ENCODE results near the gene ADAM33.

The ADAM33 gene

DNA sequence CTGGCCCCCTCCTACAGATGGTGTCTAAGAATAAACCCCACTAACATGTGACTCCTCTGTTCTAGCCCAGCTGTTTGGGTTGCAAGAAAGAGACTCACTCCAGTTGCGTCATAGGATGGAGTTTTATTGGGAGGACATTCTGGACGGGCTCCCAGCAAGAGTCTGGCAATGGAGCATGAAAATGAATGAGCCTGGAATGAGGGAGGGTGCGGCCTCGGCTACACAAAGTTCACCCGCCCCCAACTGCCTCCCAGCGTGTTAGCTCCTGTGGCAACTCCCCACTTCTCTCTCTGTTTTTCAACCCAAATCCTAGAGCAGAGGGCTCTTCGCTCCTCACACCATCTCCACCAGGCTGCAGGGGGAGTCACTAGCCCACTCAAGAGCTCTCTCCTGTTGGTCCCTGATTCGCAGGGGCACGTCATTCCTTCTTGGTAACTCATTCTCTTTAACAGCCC lies 5.1 kb upstream of the ADAM33 start:
- no peak for DNase-seq (ENCODE audit: low read depth in 2 of 2)

DNA sequence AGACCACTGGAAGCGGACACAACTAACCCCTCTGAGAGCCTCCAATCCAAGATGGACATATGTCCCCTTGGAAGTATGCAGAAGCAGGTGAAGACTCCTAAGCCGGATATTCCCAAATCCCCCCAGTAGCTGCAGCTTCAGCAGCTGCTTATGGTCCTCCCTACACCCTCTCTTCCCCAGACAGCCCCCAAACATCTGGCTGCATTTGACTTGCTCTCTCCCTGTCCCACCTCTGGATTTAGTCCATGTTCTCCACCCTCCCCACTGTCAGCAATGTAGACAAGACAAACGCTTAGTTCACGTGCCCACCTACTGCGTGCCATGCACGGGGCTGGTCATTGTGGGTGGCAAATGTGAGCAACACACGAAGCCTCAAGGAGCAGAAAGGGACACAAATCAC lies 4.6 kb upstream of the ADAM33 start:
- no peak for DNase-seq (ENCODE audit: low read depth in 2 of 2)

DNA sequence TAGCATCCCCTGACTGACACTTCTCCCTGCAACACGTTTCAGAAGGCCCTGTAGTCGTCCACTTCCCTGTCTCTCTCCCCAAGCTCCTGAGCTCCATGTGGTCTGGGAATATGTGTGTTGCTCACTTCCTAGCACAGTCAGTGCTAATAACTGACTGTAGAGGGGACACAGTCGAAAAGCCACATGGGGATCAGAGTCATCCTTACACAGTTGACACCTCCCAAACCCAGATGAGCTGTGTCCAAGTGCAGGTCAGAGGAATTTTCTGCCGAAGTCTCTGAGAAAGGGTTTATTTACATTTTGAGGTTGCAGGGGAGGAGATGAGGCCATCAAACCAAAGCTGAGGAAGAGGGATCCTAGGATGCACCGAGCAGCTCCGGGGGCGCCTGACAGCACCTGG lies 3.5 kb upstream of the ADAM33 start:
- DNase-seq (ENCODE audit: low read depth in 2 of 2): no peak

DNA sequence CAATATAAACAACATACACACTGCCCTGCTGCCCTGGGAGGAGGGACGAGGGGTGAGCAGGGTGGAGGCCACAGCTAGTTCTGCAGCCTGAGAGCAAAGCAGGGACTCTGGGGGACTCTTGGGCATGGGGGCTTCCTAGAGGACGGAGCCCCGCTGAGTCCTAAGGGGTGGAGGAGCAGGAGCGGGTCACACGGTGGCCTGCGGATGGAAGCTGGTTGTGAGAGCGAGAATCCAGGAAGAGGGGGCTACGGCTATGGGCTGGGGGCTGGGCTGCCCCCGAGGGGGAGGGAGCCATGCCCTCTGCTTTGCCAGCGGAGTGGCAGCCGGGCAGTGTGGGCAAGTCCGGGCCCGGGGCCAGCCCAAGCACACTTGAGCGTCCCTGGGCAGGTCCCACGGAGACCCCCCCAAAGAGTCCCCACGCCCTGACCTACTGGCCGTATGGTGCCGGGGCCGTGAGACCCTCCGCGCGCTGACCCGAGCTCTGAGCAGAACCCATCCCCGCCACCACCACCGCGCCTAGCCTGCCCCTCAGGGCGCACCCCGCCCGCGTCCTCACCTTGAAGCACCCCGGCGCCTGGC lies 369 bp downstream of the ADAM33 start:
- DNase-seq (ENCODE audit: low read depth in 2 of 2): no peak

DNA sequence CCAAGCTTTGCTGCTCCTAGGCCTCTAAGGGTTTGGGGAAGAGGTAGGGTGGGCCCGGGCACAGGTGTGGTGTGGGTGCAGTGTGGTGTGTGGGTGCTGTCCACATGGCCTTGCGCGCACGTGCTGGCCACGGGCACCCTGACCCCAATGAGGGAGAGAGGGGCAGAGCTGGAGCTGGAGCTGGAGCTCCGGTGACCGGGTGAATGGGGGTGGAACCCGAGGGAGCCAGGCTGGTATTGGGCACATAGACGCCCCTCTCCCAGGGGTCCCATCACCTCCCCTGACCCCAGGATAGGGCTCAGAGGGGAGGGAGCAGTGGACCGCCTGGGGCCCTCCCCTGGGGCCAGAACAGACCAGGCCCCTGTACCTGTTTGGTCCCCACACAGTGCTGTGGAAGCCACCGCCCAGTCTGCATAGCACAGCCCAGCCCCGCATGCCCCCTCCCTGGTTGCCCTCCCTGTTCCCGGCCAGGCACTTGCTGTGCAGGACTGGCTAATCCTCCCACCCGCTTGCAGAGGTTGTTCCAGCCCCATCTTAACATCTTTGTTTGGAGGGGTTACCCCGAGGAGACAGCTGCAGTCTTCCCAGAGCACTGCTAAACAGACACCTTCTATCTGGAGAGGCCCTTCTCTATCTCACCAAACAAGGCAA lies 984 bp downstream of the ADAM33 start:
- no peak for DNase-seq (ENCODE audit: low read depth in 2 of 2)

DNA sequence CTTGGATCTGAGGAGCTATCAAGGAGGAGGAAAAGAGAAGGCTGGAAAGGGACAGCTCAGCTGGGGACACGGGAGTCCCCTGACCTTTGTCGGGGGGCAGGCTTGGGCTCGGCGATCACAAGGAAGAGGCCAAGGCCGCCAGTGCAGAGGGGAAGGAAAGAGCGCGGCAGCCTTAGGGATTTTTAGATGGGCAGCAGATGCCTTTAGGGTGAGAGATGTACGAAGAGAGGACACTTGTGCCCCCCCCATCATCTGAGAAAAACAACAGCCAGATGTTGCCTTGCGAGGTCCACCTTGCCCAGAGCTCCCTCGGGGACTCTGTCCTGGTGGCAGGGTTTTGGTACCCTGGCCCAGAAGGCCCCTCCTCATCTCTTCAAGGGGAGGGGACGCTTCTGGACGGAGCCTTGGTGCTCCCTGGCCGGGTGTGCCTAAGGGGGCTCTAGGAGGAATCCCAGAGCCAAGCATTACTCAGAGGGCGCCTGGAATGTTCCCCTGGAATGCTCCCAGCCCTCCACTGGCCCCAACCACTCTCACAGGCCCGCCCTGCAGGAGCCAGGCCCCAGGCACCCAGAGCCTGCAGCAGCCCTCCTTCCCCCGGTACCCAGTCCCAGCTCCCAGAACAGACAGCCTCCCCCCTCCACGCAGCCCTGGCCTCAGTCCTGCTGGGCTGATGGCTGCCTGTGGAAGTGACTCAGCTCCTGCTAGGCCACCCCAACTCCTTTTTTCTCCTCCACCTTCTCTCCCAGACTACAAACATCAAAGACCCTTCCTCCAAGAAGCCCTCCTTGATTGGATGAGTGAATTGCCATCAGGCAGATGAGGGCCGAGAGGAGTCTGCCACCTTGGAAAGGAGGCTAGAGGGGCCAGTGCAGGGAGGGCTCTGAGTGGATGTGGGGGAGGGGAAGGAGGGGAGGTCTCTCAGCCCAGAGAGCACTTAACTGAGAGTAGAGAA lies 1.8 kb downstream of the ADAM33 start:
- DNase-seq (ENCODE audit: low read depth in 2 of 2): no peak

DNA sequence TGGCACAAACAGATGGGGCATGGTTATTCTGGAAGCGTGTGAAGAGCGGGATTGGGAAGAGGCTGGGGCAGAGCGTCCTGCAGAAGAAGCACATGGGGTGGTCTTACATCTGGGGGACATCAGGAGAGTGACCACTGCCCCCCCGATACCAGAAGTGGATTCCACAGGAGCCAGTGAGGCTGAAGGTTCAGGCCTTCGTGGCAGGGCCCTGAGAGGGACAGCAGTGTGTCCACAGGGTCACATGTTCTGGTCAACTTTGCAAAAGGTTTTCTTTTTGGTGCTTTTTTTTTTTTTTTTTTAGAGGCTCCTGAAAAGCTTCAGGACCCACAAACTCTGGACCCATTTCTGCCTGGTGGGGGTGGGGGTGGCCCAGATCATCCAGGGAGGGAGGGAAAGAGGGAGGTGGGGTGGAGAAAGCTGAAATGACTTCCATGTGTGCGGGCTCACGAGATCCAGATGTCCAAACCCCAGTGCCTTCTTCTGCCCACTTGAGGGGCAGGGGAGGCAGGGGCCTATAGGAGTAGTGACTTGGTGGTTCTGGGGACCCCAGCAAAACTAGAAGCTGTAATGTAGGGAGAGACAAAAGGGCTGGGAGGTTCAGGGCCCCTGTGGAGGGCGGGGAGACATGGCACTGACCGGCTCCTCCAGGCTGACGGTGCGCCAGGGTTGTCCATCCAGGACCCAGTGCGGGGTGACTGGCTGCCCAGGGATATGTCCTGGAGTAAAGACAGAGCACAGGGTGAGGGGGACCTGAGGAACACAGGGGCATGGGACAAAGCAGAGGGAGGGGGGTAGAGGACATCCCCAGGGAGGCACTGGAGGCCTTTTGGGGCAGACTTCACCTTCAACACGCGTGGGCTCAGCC lies 2.7 kb downstream of the ADAM33 start:
- DNase-seq (ENCODE audit: low read depth in 2 of 2): no peak

DNA sequence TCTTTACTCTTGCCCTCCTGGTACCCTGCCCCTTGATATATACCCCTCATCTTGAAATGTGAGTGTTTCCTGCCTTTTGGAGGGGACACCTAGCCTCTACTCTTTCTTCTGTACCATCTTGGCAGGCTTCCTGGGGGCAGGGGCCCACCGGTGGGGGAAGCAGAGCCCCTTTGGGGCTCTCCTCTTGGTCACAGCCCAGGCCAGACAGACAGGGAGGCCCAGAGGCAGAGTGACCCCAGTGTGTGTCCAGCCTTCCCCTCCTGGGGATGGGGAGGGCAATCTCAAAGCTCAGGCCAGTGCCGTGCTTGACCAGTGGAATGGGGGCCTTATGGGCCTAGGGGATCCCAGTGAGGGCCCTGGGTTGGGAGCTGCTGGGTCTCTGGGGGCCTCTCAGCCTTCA lies 3.6 kb downstream of the ADAM33 start:
- no peak for DNase-seq (ENCODE audit: low read depth in 2 of 2)

DNA sequence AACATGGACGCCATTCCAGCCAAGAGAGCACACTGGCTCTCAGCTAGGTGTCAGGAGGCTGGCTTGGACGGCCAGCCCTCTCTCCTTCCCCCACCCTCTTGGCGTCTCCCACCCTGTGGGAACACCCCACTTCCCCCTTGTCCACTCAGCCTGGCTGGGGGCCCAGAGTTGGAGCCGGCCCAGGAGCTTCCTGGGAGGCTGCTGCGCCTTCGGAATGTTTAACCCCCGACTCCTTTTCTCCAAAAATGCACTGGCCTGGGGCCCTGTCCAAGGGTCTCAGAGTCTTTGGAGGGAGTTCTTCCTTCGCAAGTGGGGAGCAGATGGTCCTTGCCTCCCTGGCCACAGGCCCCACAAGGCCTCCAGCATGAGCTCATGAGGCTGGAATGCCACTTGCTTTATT lies 4.1 kb downstream of the ADAM33 start:
- no peak for DNase-seq (ENCODE audit: low read depth in 2 of 2)

DNA sequence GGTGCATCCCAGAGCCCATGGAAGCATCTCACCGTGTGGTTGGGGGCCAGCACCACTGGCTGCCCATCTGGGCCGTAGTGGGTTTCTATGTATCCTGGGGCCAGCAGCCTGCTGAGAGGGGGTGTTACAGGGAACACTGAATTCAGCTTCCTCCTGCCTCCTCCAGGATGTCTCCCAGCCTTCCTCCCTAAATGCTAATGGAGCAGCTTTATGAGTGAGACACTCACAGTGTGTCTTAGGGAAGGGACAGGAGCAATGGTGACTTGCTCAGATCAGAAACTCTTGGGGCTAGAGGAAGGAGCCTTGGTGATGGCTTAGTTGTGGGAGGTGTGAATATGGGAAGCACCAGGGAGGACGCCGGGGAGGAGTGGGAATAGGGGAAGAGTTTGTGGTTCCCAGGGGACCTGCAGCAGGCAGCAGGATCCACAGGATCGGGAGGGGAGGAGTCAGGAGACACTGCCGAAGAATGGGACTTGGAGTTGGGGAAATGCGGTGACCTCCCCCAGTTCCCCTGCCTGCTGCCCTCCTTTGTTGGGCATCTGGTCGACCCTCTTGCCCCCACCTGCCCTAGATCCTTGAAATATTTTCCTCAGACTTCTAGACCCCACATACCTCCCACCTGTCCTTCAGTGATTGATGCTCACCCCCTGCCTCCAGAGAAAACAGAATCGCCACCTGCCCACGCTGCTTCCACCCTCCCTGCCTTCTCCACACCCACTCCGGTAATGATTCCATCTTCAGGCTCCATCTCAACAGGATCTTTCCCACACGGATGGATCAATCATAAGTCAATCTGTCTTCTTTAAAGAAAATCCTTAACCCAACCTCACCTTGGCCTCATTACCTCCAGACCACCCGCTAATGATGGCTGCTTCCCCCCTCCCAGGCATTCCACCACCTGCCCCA lies 6.6 kb downstream of the ADAM33 start:
- no peak for DNase-seq (ENCODE audit: low read depth in 2 of 2)

DNA sequence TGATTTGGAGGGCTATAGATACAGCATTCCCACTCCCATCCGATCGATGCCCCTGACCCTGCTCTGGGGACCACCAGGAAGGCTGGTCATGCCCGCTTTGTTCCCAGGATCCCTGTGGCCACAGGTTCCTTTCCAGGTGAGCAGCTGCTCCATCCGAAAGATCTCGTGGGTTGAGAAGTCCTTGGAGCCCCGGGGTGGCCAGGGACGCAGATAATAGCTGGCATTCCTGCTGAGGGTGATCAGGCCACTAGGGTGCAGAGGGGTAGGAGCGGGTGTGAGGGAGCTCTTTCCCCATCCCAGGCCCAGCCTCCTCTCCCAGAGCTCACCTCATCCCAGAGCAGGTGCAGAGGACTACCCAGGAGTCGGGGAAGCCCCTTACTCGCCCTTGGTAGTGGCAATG lies 7.4 kb downstream of the ADAM33 start:
- DNase-seq (ENCODE audit: low read depth in 2 of 2): no peak

DNA sequence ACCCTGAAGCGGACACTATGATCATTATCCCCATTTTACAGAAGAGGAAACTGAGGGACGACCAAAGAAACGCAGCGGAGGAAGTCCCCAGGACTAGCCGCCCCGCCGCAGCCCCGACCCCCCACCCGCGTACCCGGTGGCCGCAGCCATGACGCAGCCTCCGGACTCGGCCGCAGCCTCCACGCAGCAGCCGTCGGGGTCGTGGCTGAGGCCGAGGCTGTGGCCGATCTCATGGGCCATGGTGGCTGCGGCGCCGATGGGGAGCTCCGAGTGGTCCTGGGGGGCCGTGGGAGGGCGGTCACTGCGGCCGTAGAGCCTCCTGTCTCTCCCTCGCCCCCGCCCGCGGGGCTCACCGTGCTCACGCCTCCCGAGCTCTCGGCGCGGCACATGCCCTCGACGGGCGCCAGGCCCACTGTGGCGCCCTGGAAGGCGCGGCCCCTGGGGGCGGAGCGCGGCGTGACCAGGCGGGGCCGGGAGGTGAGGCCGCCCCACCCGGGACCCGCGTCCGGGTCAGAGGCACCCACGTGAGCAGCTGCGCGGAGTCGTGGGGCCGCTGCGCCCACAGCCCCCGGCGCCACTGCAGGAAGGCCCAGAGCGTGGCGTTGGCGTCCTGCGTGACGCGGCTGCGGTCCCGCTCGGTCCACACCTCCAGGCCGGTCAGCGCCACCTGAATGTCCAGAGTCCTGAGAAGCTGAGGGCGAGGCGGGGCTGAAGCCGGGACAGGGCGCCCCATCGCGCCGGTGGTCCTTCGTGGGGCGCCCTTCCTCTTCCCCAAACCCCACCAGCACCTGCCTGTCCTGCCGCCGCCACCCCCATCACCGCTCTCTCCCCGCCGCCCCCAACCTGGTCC lies 8.4 kb downstream of the ADAM33 start:
- no peak for DNase-seq (ENCODE audit: low read depth in 2 of 2)

DNA sequence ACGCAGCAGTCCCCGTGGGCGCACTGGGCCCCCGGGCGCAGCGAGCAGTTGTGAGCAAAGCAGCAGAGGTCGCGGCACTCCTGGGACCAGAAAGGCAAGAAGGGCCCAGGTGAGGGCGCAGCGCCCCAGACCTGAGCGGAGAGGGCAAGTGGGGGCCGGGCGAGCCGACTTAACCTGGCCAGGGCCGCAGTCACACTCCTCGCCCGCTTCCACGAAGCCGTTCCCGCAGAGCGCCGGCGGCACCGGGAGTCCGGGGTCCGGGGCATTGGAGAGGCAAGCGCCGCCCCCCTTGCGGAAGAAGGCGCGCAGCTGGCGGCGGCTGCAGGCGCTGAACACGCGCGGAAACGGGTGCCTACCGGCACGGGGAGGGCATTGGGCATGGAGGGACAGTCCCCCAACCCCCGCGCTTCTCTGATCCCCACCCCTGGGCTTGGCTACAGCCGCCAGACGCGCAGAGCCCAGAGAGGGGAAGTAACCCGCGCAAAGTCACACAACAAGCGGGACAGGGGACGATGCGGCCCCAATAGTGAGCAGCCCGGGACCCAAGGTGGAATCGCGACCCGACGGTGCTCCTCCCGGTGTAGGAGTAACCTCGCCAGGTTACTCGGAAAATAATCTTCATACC lies 9.2 kb downstream of the ADAM33 start:
- no peak for DNase-seq (ENCODE audit: low read depth in 2 of 2)

DNA sequence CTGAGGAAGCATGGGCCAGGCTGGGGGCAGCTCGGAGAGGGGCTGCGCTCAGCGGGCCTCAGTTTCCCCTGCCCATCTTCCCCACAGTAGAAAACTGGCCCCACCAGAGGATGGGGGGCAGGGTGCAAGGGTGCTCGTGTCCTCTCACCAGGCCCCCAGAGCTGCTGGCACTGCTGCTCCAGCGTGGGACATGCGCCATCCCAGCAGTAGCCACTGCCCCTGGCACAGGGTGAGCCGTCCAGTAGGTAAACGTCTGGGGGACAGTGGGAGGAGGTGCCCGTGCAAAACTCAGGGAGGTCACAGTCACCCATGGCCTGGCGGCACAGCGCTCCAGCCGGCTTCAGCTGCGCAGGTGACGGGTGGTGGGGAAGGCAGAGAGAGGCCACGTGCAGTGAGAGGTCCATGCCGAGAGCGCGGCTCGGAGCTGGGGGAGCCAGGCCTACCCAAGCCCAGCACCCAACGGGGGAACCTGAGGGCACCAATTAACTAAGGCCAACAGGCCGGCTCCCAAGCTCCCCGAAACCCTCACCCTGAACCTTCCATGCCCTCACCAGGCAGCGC lies 9.7 kb downstream of the ADAM33 start:
- DNase-seq (ENCODE audit: low read depth in 2 of 2): no peak

DNA sequence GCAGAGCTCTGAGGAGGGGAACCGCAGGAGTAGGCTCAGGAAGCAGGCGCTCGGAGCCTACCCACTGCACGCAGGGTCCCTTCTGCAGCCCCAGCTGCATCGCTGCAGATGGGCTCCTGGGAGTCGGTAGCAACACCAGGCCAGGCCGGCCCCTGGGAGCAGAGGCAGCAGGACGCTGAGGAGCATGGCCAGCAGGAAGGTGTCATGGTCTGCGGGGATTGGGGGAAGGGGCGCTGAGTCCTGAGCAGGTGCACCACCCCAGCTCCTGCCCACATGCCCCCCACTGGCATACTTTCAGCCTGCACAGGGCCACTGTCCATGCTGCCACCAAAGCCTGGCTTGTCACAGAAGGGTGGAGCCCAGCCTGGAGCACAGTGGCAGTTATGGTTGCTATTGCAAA lies 10.9 kb downstream of the ADAM33 start:
- DNase-seq (ENCODE audit: low read depth in 2 of 2): no peak

DNA sequence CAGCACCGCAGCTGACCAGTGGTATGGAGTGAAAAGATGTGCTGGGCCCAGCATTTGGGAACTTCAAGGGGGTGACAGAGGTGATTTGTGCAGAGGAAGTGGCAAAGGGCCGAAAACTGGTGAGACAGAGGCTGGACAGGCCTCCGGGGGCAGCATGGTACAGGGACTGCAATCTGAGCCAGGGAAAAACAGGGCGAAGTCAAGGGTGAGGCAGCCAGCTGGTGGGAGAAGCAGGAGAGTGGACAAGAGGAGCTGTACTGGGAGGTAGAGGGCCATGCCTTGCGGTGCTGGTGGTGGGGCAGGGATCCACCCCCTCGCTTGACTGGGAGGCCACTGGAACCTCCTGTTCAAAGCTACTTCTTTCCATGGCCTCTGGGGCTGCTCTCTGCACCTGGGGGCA lies 11.3 kb downstream of the ADAM33 start:
- no peak for DNase-seq (ENCODE audit: low read depth in 2 of 2)

DNA sequence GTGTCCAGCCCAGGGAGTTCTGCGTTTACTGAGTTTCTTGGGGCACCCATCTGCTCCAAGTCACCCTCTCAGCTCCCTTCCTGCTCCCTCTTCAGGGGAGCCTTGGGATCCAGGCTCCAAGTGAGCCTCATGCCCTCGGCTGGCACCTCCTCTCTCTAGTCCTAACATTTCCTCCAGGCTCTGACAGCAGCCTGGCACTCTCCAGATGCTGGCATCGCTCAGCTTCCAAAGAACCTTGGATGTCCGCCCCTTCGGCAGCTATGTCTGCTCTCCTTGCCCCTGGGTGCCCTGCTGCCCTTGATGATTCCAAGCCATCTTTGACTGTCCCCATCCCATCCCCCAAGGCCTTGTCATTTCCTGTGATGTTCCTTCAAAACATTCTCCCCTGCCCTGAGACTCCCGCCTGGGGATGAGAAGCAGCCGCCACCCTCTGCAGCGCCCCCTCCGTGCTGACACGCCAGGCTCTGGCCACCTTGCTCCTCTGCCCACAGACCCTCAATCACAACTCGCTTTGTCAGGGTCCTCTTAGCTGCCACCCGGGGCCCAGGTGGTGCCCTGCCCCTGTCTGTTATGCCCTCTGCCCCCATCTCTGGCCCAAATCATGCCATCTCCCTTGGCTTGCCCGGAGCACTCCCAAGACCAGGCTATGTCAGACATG lies 12.0 kb downstream of the ADAM33 start:
- DNase-seq (ENCODE audit: low read depth in 2 of 2): no peak

DNA sequence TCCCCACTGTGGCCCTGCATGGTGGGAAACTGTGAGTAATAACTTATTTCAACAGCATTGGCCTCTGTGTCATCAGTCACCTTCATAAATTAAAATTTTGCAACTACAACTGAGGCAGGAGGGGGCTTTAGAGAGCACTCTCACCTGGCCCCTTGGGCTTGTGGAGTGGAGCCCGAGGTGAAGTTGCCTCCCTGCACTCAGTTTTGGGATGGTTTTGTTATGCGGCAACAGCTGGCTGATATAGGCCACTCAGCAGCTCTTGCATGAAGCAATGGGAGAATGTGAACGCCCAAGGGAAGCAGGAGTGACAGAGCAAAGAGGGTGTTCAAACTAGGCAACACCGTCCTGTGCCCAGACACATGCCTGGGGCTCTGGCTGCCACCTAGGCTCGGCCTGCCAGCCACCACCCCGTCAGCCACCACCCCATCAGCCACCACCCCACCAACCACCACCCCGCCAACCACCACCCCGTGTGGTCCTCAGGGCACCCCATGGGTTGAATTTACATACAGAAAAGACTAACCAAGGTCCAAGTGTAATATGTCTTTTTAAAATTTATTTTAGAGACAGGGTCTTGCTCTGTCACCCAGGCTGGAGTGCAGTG lies 14.3 kb downstream of the ADAM33 start:
- no peak for DNase-seq (ENCODE audit: low read depth in 2 of 2)
